ENCODE measurements around the gene EIF4A2. TPM values are rescaled to one million over a fixed set of nuclear protein-coding genes. Genes with fewer than 3 reads are reported as not detected.
A peak's percentile ranks its signal among the peaks of the same experiment; 100 is the strongest.

Gene EIF4A2
- total and polyA plus RNA-seq, 9 of the 15 experiments (the other 6 are each of a cell fraction or from before 2014, with no cell fraction given), result 307 to 754 (median 435) TPM

DNA sequence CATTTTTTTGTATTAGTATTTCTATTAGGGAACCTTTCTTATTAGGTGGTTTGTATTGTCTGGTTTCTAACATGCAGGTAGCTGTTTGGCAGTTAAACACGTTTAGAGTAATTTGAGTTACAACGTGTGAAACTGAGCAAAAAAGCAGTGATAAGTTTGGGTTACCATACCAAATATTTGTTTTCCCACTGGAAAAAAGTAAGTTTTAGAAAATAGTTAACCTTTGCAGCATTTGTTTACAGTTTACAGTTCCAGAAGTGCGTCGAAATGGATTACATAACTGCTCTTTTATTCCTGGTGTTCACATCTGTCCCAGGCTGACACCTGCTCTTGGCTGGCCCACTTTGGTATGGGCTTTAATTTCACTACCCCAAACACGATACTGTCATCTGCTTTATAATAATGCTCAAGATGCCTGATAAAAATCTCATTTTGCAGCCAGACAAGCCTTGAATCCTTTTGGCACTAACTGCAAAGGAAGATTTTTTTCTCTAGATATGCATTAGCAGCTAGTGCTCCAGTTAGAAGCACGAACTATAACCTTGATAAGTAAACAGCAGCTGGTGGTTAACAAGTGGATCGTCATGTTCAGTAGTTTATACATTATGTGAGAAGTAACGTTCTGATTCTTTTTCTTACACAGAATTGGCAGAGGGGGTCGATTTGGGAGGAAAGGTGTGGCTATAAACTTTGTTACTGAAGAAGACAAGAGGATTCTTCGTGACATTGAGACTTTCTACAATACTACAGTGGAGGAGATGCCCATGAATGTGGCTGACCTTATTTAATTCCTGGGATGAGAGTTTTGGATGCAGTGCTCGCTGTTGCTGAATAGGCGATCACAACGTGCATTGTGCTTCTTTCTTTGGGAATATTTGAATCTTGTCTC is 5.3 kb downstream of the EIF4A2 start:
- POLR2A ChIA-PET, result interaction anchor here (0.7 to 1.3 kb wide), 8 partner anchors 9 to 374 kb away, joined by 3 to 5 read pairs (median 3); no protein-coding TSS in a partner anchor
- TF ChIP-seq POLR2A (conservative IDR thresholded peaks at IDR 0.05), result peak; percentile 30
- TF ChIP-seq ZNF384 (IDR thresholded peaks at IDR 0.05; ENCODE audit: low read depth, low read length), result no peak
- no peak for TF ChIP-seq TAL1 (IDR thresholded peaks at IDR 0.05)
- peak; percentile 69 for TF ChIP-seq POLR2B (IDR thresholded peaks at IDR 0.05; ENCODE audit: low read depth, partially characterized antibody)
- no peak for TF ChIP-seq KLF16 (IDR thresholded peaks at IDR 0.05)
- TF ChIP-seq, protein P1, sequence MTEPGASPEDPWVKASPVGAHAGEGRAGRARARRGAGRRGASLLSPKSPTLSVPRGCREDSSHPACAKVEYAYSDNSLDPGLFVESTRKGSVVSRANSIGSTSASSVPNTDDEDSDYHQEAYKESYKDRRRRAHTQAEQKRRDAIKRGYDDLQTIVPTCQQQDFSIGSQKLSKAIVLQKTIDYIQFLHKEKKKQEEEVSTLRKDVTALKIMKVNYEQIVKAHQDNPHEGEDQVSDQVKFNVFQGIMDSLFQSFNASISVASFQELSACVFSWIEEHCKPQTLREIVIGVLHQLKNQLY (CRISPR knock-in tag; conservative IDR thresholded peaks at IDR 0.05), result no peak
- peak; percentile 46; the same call in 1 of the 2 replicates for TF ChIP-seq NFXL1 (CRISPR knock-in tag; IDR thresholded peaks at IDR 0.05)
- TF ChIP-seq BRD4 (IDR thresholded peaks at IDR 0.05), result no peak
- TF ChIP-seq, protein P2, sequence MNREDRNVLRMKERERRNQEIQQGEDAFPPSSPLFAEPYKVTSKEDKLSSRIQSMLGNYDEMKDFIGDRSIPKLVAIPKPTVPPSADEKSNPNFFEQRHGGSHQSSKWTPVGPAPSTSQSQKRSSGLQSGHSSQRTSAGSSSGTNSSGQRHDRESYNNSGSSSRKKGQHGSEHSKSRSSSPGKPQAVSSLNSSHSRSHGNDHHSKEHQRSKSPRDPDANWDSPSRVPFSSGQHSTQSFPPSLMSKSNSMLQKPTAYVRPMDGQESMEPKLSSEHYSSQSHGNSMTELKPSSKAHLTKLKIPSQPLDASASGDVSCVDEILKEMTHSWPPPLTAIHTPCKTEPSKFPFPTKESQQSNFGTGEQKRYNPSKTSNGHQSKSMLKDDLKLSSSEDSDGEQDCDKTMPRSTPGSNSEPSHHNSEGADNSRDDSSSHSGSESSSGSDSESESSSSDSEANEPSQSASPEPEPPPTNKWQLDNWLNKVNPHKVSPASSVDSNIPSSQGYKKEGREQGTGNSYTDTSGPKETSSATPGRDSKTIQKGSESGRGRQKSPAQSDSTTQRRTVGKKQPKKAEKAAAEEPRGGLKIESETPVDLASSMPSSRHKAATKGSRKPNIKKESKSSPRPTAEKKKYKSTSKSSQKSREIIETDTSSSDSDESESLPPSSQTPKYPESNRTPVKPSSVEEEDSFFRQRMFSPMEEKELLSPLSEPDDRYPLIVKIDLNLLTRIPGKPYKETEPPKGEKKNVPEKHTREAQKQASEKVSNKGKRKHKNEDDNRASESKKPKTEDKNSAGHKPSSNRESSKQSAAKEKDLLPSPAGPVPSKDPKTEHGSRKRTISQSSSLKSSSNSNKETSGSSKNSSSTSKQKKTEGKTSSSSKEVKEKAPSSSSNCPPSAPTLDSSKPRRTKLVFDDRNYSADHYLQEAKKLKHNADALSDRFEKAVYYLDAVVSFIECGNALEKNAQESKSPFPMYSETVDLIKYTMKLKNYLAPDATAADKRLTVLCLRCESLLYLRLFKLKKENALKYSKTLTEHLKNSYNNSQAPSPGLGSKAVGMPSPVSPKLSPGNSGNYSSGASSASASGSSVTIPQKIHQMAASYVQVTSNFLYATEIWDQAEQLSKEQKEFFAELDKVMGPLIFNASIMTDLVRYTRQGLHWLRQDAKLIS (CRISPR knock-in tag; IDR thresholded peaks at IDR 0.05), result 0 out of 2 replicates have a peak, but pooled peaks have one; percentile 39
- peak; percentile 81; the same call in 1 of the 2 replicates for TF ChIP-seq POLR2AphosphoS2 (IDR thresholded peaks at IDR 0.05; ENCODE audit: low read length)
- 0 out of 2 replicates have a peak, but pooled peaks have one; percentile 13 for TF ChIP-seq POLR2AphosphoS5 (IDR thresholded peaks at IDR 0.05; ENCODE audit: control insufficient read depth, insufficient read depth, low read depth, low read length)
- peak; percentile 59 for TF ChIP-seq SUPT5H (IDR thresholded peaks at IDR 0.05)
- 0 out of 2 replicates have a peak, but pooled peaks have one; percentile 6 for TF ChIP-seq HNRNPL (IDR thresholded peaks at IDR 0.05; ENCODE audit: low read depth, low read length)
- TF ChIP-seq ZKSCAN3 (CRISPR knock-in tag; IDR thresholded peaks at IDR 0.05), result no peak
- peak; percentile 17; the same call in 1 of the 2 replicates for TF ChIP-seq ZBTB17 (CRISPR knock-in tag; IDR thresholded peaks at IDR 0.05)
- no peak for TF ChIP-seq HCFC1 (IDR thresholded peaks at IDR 0.05; ENCODE audit: low read depth, low read length)
- no peak for TF ChIP-seq ILF3 (IDR thresholded peaks at IDR 0.05; ENCODE audit: borderline replicate concordance)
- 0 out of 2 replicates have a peak, but pooled peaks have one; percentile 46 for TF ChIP-seq ZNF354B (CRISPR knock-in tag; IDR thresholded peaks at IDR 0.05)
- TF ChIP-seq ZBTB7A (IDR thresholded peaks at IDR 0.05; ENCODE audit: borderline replicate concordance, control insufficient read depth, low read depth, low read length), result no peak

More for the DNA sequence above, 5.3 kb downstream of the EIF4A2 start:
- intact Hi-C loops (cut with micrococcal nuclease), result no loop called here
- H4K20me1 ChIP-seq (replicated peaks; ENCODE audit: control insufficient read depth, insufficient read depth, low read length), result peaks cover 63% of the 10 kb centered on the region
- ATAC-seq (peak; percentile 0; the same call in 1 of the 3 replicates), DNase-seq (ENCODE audit: extremely low read depth in 1 of 4, low spot score in 3 of 4) (peak in 2 of 4 experiments; percentile 8 to 30), FAIRE-seq (no peak)
- H3K4me2 ChIP-seq (ENCODE audit: insufficient read depth, low read length), result peak overlapping the region; percentile 9; the same call in 1 of the 2 replicates
- in situ Hi-C loops (cut with MboI), result no loop called here
- H3K9me1 ChIP-seq (ENCODE audit: control insufficient read depth, insufficient read depth, low read length), result no peaks in the 10 kb centered on the region
- H3K9ac ChIP-seq (ENCODE audit: insufficient read depth in 1 of 2, low read depth in 2 of 2, low read length in 2 of 2), result no peak overlapping the region
- WGBS (ENCODE audit: insufficient coverage, low coverage, missing lambda C conversion rate), result 43% methylated on average over 13 of the region's 13 CpGs
- peak overlapping the region; percentile 20; the same call in 1 of the 3 replicates for H3K27ac ChIP-seq (ENCODE audit: extremely low read depth, low read depth, low read length)
- peaks cover 54% of the 10 kb centered on the region for H3K79me2 ChIP-seq (ENCODE audit: control insufficient read depth, insufficient read depth, low read length)
- TSS peak; percentile 0 for BruUV-seq (replicated peaks)
- CTCF ChIA-PET (ENCODE audit: low intra/inter-chr PET ratio), result no interaction called here
- H2AFZ ChIP-seq (ENCODE audit: low read depth, low read length), result no peak overlapping the region
- peaks cover 4 to 18% of the 10 kb centered on the region in 2 experiments; a peak in 3 of 5 replicates for H3K4me1 ChIP-seq (replicated peaks in 1 of 2; ENCODE audit: control insufficient read depth in 2 of 2, insufficient read depth in 2 of 2, low read length in 2 of 2)
- no peaks in the 10 kb centered on the region for H3K9me3 ChIP-seq (replicated peaks; ENCODE audit: control insufficient read depth, insufficient read depth, low read depth, low read length)
- no peak overlapping the region for H3K4me3 ChIP-seq
- H3K36me3 ChIP-seq (ENCODE audit: control insufficient read depth, insufficient read depth, low read length), result peaks cover 99% of the 10 kb centered on the region
- H3K27me3 ChIP-seq (ENCODE audit: control insufficient read depth in 2 of 2, insufficient read depth in 2 of 2, low read length in 2 of 2), result no peaks in the 10 kb centered on the region

All from K562 (cell line).